Kidney (tissue), 14 donors: Measurements from ENCODE around the gene CCL13. TPM values are rescaled to one million over a fixed set of nuclear protein-coding genes. Genes with fewer than 3 reads are reported as not detected.

Experiments used
- DNase-seq, 5 donors: peaks; one replicate each; pipeline ENCODE4 v3.0.0-alpha.2; 2013 to 2020
- FAIRE-seq: peaks from 2 replicates; lab custom pipeline; 2012; peaks lifted over from hg19 to GRCh38; lab: Jason Lieb, UNC
- H3K27ac ChIP-seq, 2 donors: one replicate each; pipeline ENCODE4 v1.7.0; 2013; ENCODE audit warnings: low read depth in 2 of 2, low read length in 2 of 2, inconsistent platforms in 1 of 2
- H3K27me3 ChIP-seq: one replicate; pipeline ENCODE4 v1.7.1; 2013; ENCODE audit warnings: low read length, inconsistent platforms; ENCODE audit not compliant: control insufficient read depth, insufficient read depth
- H3K36me3 ChIP-seq, 3 donors: one replicate each; pipeline versions ENCODE4 v1.7.0 to v1.7.1; 2013; ENCODE audit warnings: low read length in 3 of 3, control low read depth in 1 of 3, inconsistent platforms in 1 of 3; ENCODE audit not compliant: insufficient read depth in 3 of 3, control insufficient read depth in 2 of 3
- H3K4me1 ChIP-seq, 3 donors: one replicate each; pipeline versions ENCODE4 v1.7.0 to v1.7.1; 2013; ENCODE audit warnings: low read length in 3 of 3, inconsistent platforms in 1 of 3, low read depth in 1 of 3; ENCODE audit not compliant: control insufficient read depth in 2 of 3, insufficient read depth in 2 of 3
- H3K4me3 ChIP-seq, 3 donors: one replicate each; pipeline versions ENCODE4 v1.7.0 to v1.8.1; 2013; ENCODE audit warnings: low read length in 3 of 3, control low read depth in 1 of 3, inconsistent platforms in 1 of 3
- H3K9ac ChIP-seq, 3 donors: one replicate each; pipeline versions ENCODE4 v1.7.0 to v1.7.1; 2013; ENCODE audit warnings: low read length in 3 of 3, control low read depth in 1 of 3, inconsistent platforms in 1 of 3
- H3K9me3 ChIP-seq, 3 donors: one replicate each; pipeline versions ENCODE4 v1.7.0 to v1.7.1; 2013; ENCODE audit warnings: low read length in 3 of 3, control low read depth in 1 of 3, inconsistent platforms in 1 of 3; ENCODE audit not compliant: control insufficient read depth in 2 of 3, insufficient read depth in 1 of 3
- intact Hi-C: fragments of 100-400 bp; cut with DNase I; formaldehyde crosslinking; loops from one replicate; pipeline ENCODE4 v1.11.1; 2022
- polyA plus RNA-seq: library from polyadenylated mRNA; stranded (reverse); fragments of 350-450 nt; fragmentation: Illumina TruSeq; extraction: RNeasy Lipid Tissue Mini Kit (QIAGEN cat#74804); gene quantifications from one replicate; pipeline ENCODE4 v1.2.3, GENCODE V29; 2014; ENCODE audit warnings: low read depth, low replicate concordance; ENCODE audit not compliant: insufficient read depth
- total RNA-seq: library from RNA; stranded (reverse); fragmentation: NEBNext Ultra II Directional; extraction: Animal tissue kit (Norgen Biotek cat#: 25700); gene quantifications from one replicate; pipeline ENCODE4 v1.2.1, GENCODE V29; 2021
- TF ChIP-seq, protein P1 (sequence below): IDR thresholded peaks from 3 replicates; pipeline ENCODE4 v1.5.1; 2012; ENCODE audit warnings: mild to moderate bottlenecking, moderate library complexity, borderline replicate concordance; ENCODE audit not compliant: insufficient read depth; ENCODE audit errors: extremely low read depth
- donor health status: control.
- donor health status: control.
- donor health status: control.
- donor health status: control.
- donor health status: control.
- donor health status: DM: yes; HTN: yes; CAD: no.
- donor health status: Normal renal cell carcinoma (clear cell type).

CCL13 gene
- total and polyA plus RNA-seq, 2 donors from 2014 or later = 1.1 TPM; not detected in 1

DNA sequence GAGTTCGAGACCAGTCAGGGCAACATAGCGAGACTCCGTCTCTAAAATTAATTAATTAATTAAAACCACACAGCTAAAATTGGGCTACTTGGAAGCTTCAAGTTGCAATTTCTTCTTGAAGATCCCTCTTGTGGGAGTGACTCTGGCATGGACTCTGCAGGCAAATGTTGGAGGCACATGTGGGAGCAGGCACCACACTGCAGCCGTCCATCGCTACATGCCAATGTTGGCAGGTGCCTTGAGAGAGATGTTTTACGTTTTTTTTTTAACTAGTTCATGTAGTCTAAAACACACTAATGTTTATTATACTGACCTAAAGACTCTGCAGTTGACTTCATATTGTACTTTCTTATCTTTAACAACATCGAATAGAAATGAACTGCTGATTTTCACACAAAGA lies 45.0 kb upstream of the CCL13 start:
- H3K4me3 ChIP-seq = no peak overlapping the region
- peaks cover 0 to 10% (median 5%) of the 10 kb centered on the region in 3 donors for H3K4me1 ChIP-seq
- DNase-seq = no peak
- H3K27me3 ChIP-seq = no peaks in the 10 kb centered on the region
- H3K36me3 ChIP-seq = no peaks in the 10 kb centered on the region
- H3K9ac ChIP-seq = no peak overlapping the region
- no peaks in the 10 kb centered on the region for H3K9me3 ChIP-seq
- TF ChIP-seq, protein P1, sequence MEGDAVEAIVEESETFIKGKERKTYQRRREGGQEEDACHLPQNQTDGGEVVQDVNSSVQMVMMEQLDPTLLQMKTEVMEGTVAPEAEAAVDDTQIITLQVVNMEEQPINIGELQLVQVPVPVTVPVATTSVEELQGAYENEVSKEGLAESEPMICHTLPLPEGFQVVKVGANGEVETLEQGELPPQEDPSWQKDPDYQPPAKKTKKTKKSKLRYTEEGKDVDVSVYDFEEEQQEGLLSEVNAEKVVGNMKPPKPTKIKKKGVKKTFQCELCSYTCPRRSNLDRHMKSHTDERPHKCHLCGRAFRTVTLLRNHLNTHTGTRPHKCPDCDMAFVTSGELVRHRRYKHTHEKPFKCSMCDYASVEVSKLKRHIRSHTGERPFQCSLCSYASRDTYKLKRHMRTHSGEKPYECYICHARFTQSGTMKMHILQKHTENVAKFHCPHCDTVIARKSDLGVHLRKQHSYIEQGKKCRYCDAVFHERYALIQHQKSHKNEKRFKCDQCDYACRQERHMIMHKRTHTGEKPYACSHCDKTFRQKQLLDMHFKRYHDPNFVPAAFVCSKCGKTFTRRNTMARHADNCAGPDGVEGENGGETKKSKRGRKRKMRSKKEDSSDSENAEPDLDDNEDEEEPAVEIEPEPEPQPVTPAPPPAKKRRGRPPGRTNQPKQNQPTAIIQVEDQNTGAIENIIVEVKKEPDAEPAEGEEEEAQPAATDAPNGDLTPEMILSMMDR = no peak
- intact Hi-C loops = loop anchor here (10.0 kb wide), 1 partner anchor 56 kb away; the partner anchor contains the start of gene CCL2
- no peak overlapping the region for H3K27ac ChIP-seq
- no peak for FAIRE-seq

DNA sequence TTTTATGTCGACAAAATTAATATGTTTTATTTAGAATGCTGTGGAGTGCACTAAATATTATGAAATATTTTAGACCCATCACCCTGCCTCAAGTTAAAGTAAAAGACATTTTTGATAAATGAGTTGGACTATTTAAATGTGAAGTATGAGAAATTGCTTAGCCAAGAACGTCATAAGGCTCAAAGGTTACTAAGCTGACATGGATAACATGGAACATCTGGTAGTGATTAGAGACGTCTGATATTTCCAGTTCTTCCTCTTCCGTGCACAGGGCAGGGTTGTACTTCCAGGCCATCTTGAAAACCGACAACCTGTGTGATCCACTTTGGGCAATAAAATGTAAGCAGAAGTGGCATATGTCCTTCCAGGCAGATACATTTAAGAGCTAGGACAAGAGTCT lies 44.2 kb upstream of the CCL13 start:
- peaks cover 0 to 6% (median 5%) of the 10 kb centered on the region in 3 donors for H3K4me1 ChIP-seq
- H3K9ac ChIP-seq = no peak overlapping the region
- DNase-seq (peak in 2 of 5 donors; percentile 54 to 80), FAIRE-seq (peak; percentile 39)
- TF ChIP-seq, protein P1 = no peak
- intact Hi-C loops = loop anchor here (10.0 kb wide), 1 partner anchor 57 kb away; the partner anchor contains the start of gene CCL2
- no peaks in the 10 kb centered on the region for H3K27me3 ChIP-seq
- H3K36me3 ChIP-seq = no peaks in the 10 kb centered on the region
- no peak overlapping the region for H3K4me3 ChIP-seq
- no peaks in the 10 kb centered on the region for H3K9me3 ChIP-seq
- peak overlapping the region in 1 of 2 donors; percentile 33 for H3K27ac ChIP-seq

DNA sequence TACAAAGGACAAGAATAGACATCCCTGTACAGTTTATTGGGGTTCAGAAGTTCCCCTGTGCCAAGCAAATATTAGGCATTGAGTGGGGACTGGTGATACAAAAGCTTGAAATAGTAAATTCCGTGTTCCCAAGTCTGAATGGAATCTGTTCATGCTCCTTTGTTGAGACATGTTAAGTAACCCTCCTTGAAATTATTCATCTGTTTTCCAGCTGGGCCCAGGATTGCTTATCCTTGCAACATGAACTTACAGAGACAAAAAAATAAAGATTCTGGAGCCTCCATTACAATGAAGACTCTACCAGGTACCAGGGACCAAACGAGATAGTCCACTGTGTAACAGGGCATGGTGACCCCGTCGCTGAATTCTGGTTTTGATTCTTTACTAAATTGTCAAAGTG lies 43.1 kb upstream of the CCL13 start:
- Histone ChIP-seq H3K27ac (peak overlapping the region in 1 of 2 donors; percentile 1), H3K36me3 (no peaks in the 10 kb centered on the region), H3K27me3 (no peaks in the 10 kb centered on the region), H3K9ac (no peak overlapping the region), H3K9me3 (no peaks in the 10 kb centered on the region), H3K4me1 (peaks cover 0 to 5% (median 0%) of the 10 kb centered on the region in 3 donors), H3K4me3 (no peak overlapping the region)
- intact Hi-C loops = loop anchor here (10.0 kb wide), 1 partner anchor 58 kb away; the partner anchor contains the start of gene CCL2
- DNase-seq (peak in 1 of 5 donors; percentile 74), FAIRE-seq (no peak)
- TF ChIP-seq, protein P1 = no peak
